MM.1S (cell line): ENCODE measurements around the gene CNTNAP2.

Source experiments
- DNase-seq: peaks from one replicate; pipeline ENCODE4 v3.0.0-alpha.2; 2015
- H2AFZ ChIP-seq: fragments of 300-600 bp; sonication (generic); 2 replicates; pipeline ENCODE4 v1.6.0; 2016; ENCODE audit warnings: antibody characterized with exemption, low read length
- H3F3A ChIP-seq: fragments of 300-600 bp; sonication (generic); 2 replicates; pipeline ENCODE4 v1.6.1; 2016; ENCODE audit warnings: mild to moderate bottlenecking, antibody characterized with exemption, low read length, moderate library complexity, mixed read lengths; ENCODE audit not compliant: insufficient read depth
- H3K27ac ChIP-seq: fragments of 300-600 bp; sonication (generic); 2 replicates; pipeline ENCODE4 v1.5.1; 2016; ENCODE audit warnings: mild to moderate bottlenecking, low read length
- H3K27me3 ChIP-seq: fragments of 300-600 bp; sonication (generic); replicated peaks from 2 replicates; pipeline ENCODE4 v1.6.0; 2016; ENCODE audit warnings: low read length; ENCODE audit not compliant: insufficient read depth
- H3K36me3 ChIP-seq: fragments of 300-600 bp; sonication (generic); replicated peaks from 2 replicates; pipeline ENCODE4 v1.6.1; 2016; ENCODE audit warnings: mild to moderate bottlenecking, low read length, mixed read lengths; ENCODE audit not compliant: insufficient read depth
- H3K4me1 ChIP-seq: fragments of 300-600 bp; sonication (generic); 2 replicates; pipeline ENCODE4 v1.6.1; 2016; ENCODE audit warnings: low read length, mixed read lengths
- H3K4me2 ChIP-seq: fragments of 300-600 bp; sonication (generic); 2 replicates; pipeline ENCODE4 v1.6.0; 2016; ENCODE audit warnings: low read depth, low read length
- H3K4me3 ChIP-seq: fragments of 300-600 bp; sonication (generic); 2 replicates; pipeline ENCODE4 v1.5.1; 2016; ENCODE audit warnings: low read length, mixed read lengths
- H3K79me2 ChIP-seq: fragments of 300-600 bp; sonication (generic); 2 replicates; pipeline ENCODE4 v1.6.1; 2016; ENCODE audit warnings: mixed run types, low read length, mixed read lengths
- H3K9ac ChIP-seq: fragments of 300-600 bp; sonication (generic); 2 replicates; pipeline ENCODE4 v1.6.1; 2016; ENCODE audit warnings: low read length, mixed read lengths
- H3K9me2 ChIP-seq: fragments of 300-600 bp; sonication (generic); replicated peaks from 2 replicates; pipeline ENCODE4 v1.6.1; 2016; ENCODE audit warnings: mild to moderate bottlenecking, low read length, mixed read lengths; ENCODE audit not compliant: insufficient read depth
- H3K9me3 ChIP-seq: fragments of 300-600 bp; sonication (generic); replicated peaks from 2 replicates; pipeline ENCODE4 v1.6.1; 2016; ENCODE audit warnings: mild to moderate bottlenecking, low read length, mixed read lengths; ENCODE audit not compliant: insufficient read depth
- H4K20me1 ChIP-seq: fragments of 300-600 bp; sonication (generic); 2 replicates; pipeline ENCODE4 v1.6.1; 2016; ENCODE audit warnings: mild to moderate bottlenecking, low read length, moderate library complexity, mixed read lengths; ENCODE audit not compliant: insufficient read depth
- CTCF ChIP-seq: fragments of 300-600 bp; sonication (generic); IDR thresholded peaks from 2 replicates; pipeline ENCODE4 v1.5.1; 2016; ENCODE audit warnings: antibody characterized with exemption, low read length, mixed read lengths
- EZH2 ChIP-seq: fragments of 300-600 bp; sonication (generic); optimal IDR thresholded peaks from 2 replicates; pipeline ENCODE3; 2017; ENCODE audit warnings: low read depth, mild to moderate bottlenecking, antibody characterized with exemption, low read length, mixed read lengths
- EZH2phosphoT487 ChIP-seq: fragments of 300-600 bp; sonication (generic); IDR thresholded peaks from 2 replicates; pipeline ENCODE4 v1.6.1; 2018; ENCODE audit warnings: antibody characterized with exemption, low read length

CNTNAP2 gene

DNA sequence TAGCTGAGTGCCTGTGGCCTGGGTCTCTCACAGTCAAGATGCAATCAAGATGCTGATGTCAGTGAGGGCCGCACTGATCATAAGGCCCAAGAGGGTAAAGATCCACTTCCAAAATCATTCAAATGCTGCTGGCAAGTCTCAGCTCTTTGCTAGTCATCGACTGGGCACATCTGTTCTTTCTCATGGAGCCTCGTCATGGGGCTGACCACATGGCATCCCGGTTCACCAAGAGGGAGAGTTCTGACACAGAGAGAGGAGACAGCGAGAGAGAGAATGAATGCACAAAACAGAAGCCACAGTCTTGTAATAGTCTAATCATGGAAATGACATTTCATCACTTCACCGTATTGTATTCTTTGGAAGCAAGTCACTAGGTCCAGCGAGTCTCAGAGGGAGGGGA, 1406.5 kb downstream of the CNTNAP2 start:
- no peak overlapping the region for H3K4me3 ChIP-seq
- no peak for DNase-seq
- H3K9me3 ChIP-seq = no peaks in the 10 kb centered on the region
- H4K20me1 ChIP-seq = no peaks in the 10 kb centered on the region
- H3K27me3 ChIP-seq = no peaks in the 10 kb centered on the region
- H3F3A ChIP-seq = no peaks in the 10 kb centered on the region
- H3K4me1 ChIP-seq = no peaks in the 10 kb centered on the region
- no peak overlapping the region for H3K4me2 ChIP-seq
- H3K9me2 ChIP-seq = no peaks in the 10 kb centered on the region
- H3K79me2 ChIP-seq = no peaks in the 10 kb centered on the region
- no peak for TF ChIP-seq CTCF
- TF ChIP-seq EZH2phosphoT487 = no peak
- TF ChIP-seq EZH2 = no peak
- no peak overlapping the region for H2AFZ ChIP-seq
- H3K9ac ChIP-seq = no peak overlapping the region
- no peaks in the 10 kb centered on the region for H3K36me3 ChIP-seq
- H3K27ac ChIP-seq = no peak overlapping the region

DNA sequence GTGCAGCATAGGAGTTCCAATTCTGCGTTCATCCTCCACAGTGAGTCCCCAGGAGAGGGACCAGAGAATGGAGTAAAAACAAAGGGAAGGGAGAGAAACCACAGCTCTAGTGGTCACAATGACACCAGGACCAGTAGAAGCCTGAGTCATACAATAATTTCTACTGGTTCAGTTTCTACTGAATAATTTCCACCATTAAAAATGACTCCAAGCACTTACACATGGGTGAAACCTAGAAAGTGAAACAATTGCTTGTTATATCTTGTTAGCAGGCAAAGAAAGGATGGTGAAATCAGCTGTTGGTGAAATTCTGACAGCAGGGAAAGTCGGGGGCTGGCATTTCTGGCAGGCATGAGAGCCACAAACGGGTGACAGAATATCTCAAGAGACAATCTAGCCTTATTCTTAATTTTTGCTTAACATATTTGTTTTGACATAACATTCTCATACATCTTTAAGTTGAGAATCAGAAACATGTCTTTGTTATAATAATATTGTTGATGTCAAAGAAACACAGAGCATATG, 1408.2 kb downstream of the CNTNAP2 start:
- H3K4me1 ChIP-seq = no peaks in the 10 kb centered on the region
- no peak overlapping the region for H3K4me2 ChIP-seq
- H2AFZ ChIP-seq = no peak overlapping the region
- no peak overlapping the region for H3K4me3 ChIP-seq
- H3K9me2 ChIP-seq = no peaks in the 10 kb centered on the region
- no peaks in the 10 kb centered on the region for H4K20me1 ChIP-seq
- no peak overlapping the region for H3K27ac ChIP-seq
- H3K79me2 ChIP-seq = no peaks in the 10 kb centered on the region
- DNase-seq = no peak
- no peaks in the 10 kb centered on the region for H3K36me3 ChIP-seq
- H3F3A ChIP-seq = no peaks in the 10 kb centered on the region
- TF ChIP-seq EZH2 = no peak
- TF ChIP-seq EZH2phosphoT487 = no peak
- no peak for TF ChIP-seq CTCF
- no peak overlapping the region for H3K9ac ChIP-seq
- H3K27me3 ChIP-seq = no peaks in the 10 kb centered on the region
- H3K9me3 ChIP-seq = no peaks in the 10 kb centered on the region

- H3K4me3 ChIP-seq = no peak overlapping the region
- no peak overlapping the region for H3K27ac ChIP-seq
Observed at GRCh38 chr7:147525325-147525724, 1408.7 kb downstream of the CNTNAP2 start.

More at GRCh38 chr7:147525325-147525724, 1408.7 kb downstream of the CNTNAP2 start:
- Histone ChIP-seq H3K4me2 (no peak overlapping the region), H3K9me2 (no peaks in the 10 kb centered on the region), H3K36me3 (no peaks in the 10 kb centered on the region), H3K4me1 (no peaks in the 10 kb centered on the region), H3F3A (no peaks in the 10 kb centered on the region), H2AFZ (no peak overlapping the region), H3K9ac (no peak overlapping the region), H3K79me2 (no peaks in the 10 kb centered on the region), H4K20me1 (no peaks in the 10 kb centered on the region), H3K9me3 (no peaks in the 10 kb centered on the region), H3K27me3 (no peaks in the 10 kb centered on the region)
- no peak for DNase-seq
- no peak for TF ChIP-seq EZH2
- no peak for TF ChIP-seq CTCF
- TF ChIP-seq EZH2phosphoT487 = no peak
